Smooth muscle cell (in vitro differentiated cells): ENCODE measurements around the gene SNAPC2. TPM values are rescaled to one million over a fixed set of nuclear protein-coding genes. Genes with fewer than 3 reads are reported as not detected.

Experiments used
- DNase-seq: peaks from one replicate; lab custom pipeline; 2025; ENCODE audit not compliant: unreplicated experiment; lab: John Stamatoyannopoulos, UW
- H2AFZ ChIP-seq: fragments of 200-600 bp; sonication (generic); 2 replicates; pipeline ENCODE4 v1.6.0; 2016; ENCODE audit warnings: antibody characterized with exemption, low read depth, mild to moderate bottlenecking
- H3F3A ChIP-seq: fragments of 200-600 bp; sonication (generic); 2 replicates; pipeline ENCODE4 v1.6.0; 2017; ENCODE audit warnings: antibody characterized with exemption, low read depth
- H3K27ac ChIP-seq: fragments of 200-600 bp; sonication (generic); 2 replicates; pipeline ENCODE4 v1.5.1; 2016; ENCODE audit warnings: low read depth, mild to moderate bottlenecking
- H3K27me3 ChIP-seq: fragments of 200-600 bp; sonication (generic); 2 replicates; pipeline ENCODE4 v1.6.1; 2016; ENCODE audit warnings: low read depth, mild to moderate bottlenecking
- H3K36me3 ChIP-seq: fragments of 200-600 bp; sonication (generic); 2 replicates; pipeline ENCODE4 v1.5.1; 2016; ENCODE audit warnings: low read depth
- H3K4me1 ChIP-seq: fragments of 200-600 bp; sonication (generic); 2 replicates; pipeline ENCODE4 v1.5.1; 2016; ENCODE audit warnings: low read depth
- H3K4me2 ChIP-seq: fragments of 200-600 bp; sonication (generic); 2 replicates; pipeline ENCODE4 v1.6.0; 2016; ENCODE audit warnings: mild to moderate bottlenecking
- H3K4me3 ChIP-seq: fragments of 200-600 bp; sonication (generic); 2 replicates; pipeline ENCODE4 v1.5.1; 2016; ENCODE audit warnings: mild to moderate bottlenecking
- H3K79me2 ChIP-seq: fragments of 200-600 bp; sonication (generic); 2 replicates; pipeline ENCODE4 v1.6.0; 2016; ENCODE audit warnings: low read depth, mild to moderate bottlenecking
- H3K9ac ChIP-seq: fragments of 200-600 bp; sonication (generic); 2 replicates; pipeline ENCODE4 v1.6.0; 2016; ENCODE audit warnings: low read depth
- H3K9me3 ChIP-seq: fragments of 200-600 bp; sonication (generic); replicated peaks from 2 replicates; pipeline ENCODE4 v1.5.1; 2016; ENCODE audit warnings: low read depth
- H4K20me1 ChIP-seq: fragments of 200-600 bp; sonication (generic); 2 replicates; pipeline ENCODE4 v1.6.0; 2016; ENCODE audit warnings: low read depth
- CTCF ChIP-seq: fragments of 200-600 bp; sonication (generic); IDR thresholded peaks from 2 replicates; pipeline ENCODE4 v1.5.1; 2017; ENCODE audit warnings: borderline replicate concordance, mild to moderate bottlenecking, antibody characterized with exemption; ENCODE audit not compliant: insufficient read depth, poor library complexity, severe bottlenecking
- WGBS: methylation state at CpG from one replicate; pipeline ENCODE4 v1.1.7; 2016; ENCODE audit warnings: low lambda C conversion rate; 5-methylcytosine and 5-hydroxymethylcytosine counted together
- polyA plus RNA-seq: library from polyadenylated mRNA; unstranded; fragments of >200 nt; fragmentation: Nextera tagmentation; extraction: Ambion mirVana; gene quantifications from 2 replicates; pipeline ENCODE4 v1.2.1, GENCODE V29; 2016
- total RNA-seq: library from RNA; depleted of rRNA; stranded (reverse); fragments of >200 nt; gene quantifications from 2 replicates; pipeline ENCODE4 v1.2.3, GENCODE V29; 2014

The SNAPC2 gene
- total and polyA plus RNA-seq, 2 experiments from 2014 or later, result 18.2 to 35.0 TPM

- Histone ChIP-seq H4K20me1 (no peaks in the 10 kb centered on the region), H3K9me3 (no peaks in the 10 kb centered on the region), H3F3A (peaks cover 10% of the 10 kb centered on the region), H3K9ac (no peak overlapping the region), H3K4me1 (no peaks in the 10 kb centered on the region), H3K27ac (no peak overlapping the region), H3K4me2 (no peak overlapping the region), H3K4me3 (no peak overlapping the region), H3K27me3 (no peaks in the 10 kb centered on the region), H3K36me3 (no peaks in the 10 kb centered on the region), H3K79me2 (peaks cover 4% of the 10 kb centered on the region), H2AFZ (no peak overlapping the region)
- DNase-seq, result no peak
- WGBS, result 96% methylated on average over 49 of the region's 55 CpGs
- no peak for TF ChIP-seq CTCF
Measured at GRCh38 chr19:7933828-7934725, 13.9 kb downstream of the SNAPC2 start.

GRCh38 chr19:7934766-7935165 lies 14.6 kb downstream of the SNAPC2 start:
- no peak for DNase-seq
- Histone ChIP-seq H2AFZ (no peak overlapping the region), H3K4me3 (no peak overlapping the region), H4K20me1 (no peaks in the 10 kb centered on the region), H3K79me2 (peaks cover 4% of the 10 kb centered on the region), H3K4me2 (no peak overlapping the region), H3K4me1 (no peaks in the 10 kb centered on the region), H3K9me3 (no peaks in the 10 kb centered on the region), H3K27me3 (no peaks in the 10 kb centered on the region), H3K9ac (no peak overlapping the region), H3K36me3 (no peaks in the 10 kb centered on the region), H3F3A (peaks cover 5% of the 10 kb centered on the region), H3K27ac (no peak overlapping the region)
- 91% methylated on average over 21 of the region's 21 CpGs for WGBS
- TF ChIP-seq CTCF, result no peak

- 98% methylated on average over 13 of the region's 13 CpGs for WGBS
- H3K79me2 ChIP-seq, result peaks cover 31% of the 10 kb centered on the region
- H3K9me3 ChIP-seq, result no peaks in the 10 kb centered on the region
Measured at GRCh38 chr19:7940841-7941240, 20.7 kb downstream of the SNAPC2 start.

More at GRCh38 chr19:7940841-7941240, 20.7 kb downstream of the SNAPC2 start:
- DNase-seq, result no peak
- Histone ChIP-seq H3K4me1 (peaks cover 5% of the 10 kb centered on the region), H3K27me3 (no peaks in the 10 kb centered on the region), H4K20me1 (peaks cover 5% of the 10 kb centered on the region), H3F3A (no peaks in the 10 kb centered on the region), H3K9ac (no peak overlapping the region), H3K27ac (no peak overlapping the region), H2AFZ (no peak overlapping the region), H3K4me2 (no peak overlapping the region), H3K4me3 (no peak overlapping the region), H3K36me3 (no peaks in the 10 kb centered on the region)
- TF ChIP-seq CTCF, result no peak
